GM12865 (cell line): Measurements from ENCODE around the gene COL11A2.
A peak's percentile ranks its signal among the peaks of the same experiment; 100 is the strongest.
"Not testable (repeated sequence)": the region's sequence is repeated elsewhere in the genome, so short reads cannot be mapped to it uniquely, and the experiment has no call there.

Experiments used
- DNase-seq: peaks from one replicate; pipeline ENCODE4 v3.0.0; 2010; ENCODE audit warnings: low read depth
- H3K4me3 ChIP-seq: 2 replicates; pipeline ENCODE4 v1.5.1; 2011; ENCODE audit warnings: mild to moderate bottlenecking, low read depth, low read length, control low read depth
- TF ChIP-seq, protein P1 (sequence below): IDR thresholded peaks from 2 replicates; pipeline ENCODE4 v1.5.1; 2011; ENCODE audit warnings: low read length, control low read depth, low read depth, inconsistent platforms; ENCODE audit not compliant: insufficient read depth; ENCODE audit errors: missing control alignments

Gene COL11A2

GRCh38 chr6:33151050-33151449 lies 41.2 kb downstream of the COL11A2 start:
- TF ChIP-seq, protein P1, sequence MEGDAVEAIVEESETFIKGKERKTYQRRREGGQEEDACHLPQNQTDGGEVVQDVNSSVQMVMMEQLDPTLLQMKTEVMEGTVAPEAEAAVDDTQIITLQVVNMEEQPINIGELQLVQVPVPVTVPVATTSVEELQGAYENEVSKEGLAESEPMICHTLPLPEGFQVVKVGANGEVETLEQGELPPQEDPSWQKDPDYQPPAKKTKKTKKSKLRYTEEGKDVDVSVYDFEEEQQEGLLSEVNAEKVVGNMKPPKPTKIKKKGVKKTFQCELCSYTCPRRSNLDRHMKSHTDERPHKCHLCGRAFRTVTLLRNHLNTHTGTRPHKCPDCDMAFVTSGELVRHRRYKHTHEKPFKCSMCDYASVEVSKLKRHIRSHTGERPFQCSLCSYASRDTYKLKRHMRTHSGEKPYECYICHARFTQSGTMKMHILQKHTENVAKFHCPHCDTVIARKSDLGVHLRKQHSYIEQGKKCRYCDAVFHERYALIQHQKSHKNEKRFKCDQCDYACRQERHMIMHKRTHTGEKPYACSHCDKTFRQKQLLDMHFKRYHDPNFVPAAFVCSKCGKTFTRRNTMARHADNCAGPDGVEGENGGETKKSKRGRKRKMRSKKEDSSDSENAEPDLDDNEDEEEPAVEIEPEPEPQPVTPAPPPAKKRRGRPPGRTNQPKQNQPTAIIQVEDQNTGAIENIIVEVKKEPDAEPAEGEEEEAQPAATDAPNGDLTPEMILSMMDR = no peak
- no peak overlapping the region for H3K4me3 ChIP-seq
- DNase-seq = no peak

- H3K4me3 ChIP-seq, DNase-seq: not testable (repeated sequence)
Observed at GRCh38 chr6:33150560-33150959, 41.7 kb downstream of the COL11A2 start.

- TF ChIP-seq, protein P1 = peak; percentile 68
- H3K4me3 ChIP-seq = no peak overlapping the region
- peak; percentile 35 for DNase-seq
Observed at GRCh38 chr6:33147807-33148666, 44.2 kb downstream of the COL11A2 start.

GRCh38 chr6:33144373-33144772 lies 47.9 kb downstream of the COL11A2 start:
- no peak for DNase-seq
- TF ChIP-seq, protein P1 = no peak
- H3K4me3 ChIP-seq = no peak overlapping the region

DNA sequence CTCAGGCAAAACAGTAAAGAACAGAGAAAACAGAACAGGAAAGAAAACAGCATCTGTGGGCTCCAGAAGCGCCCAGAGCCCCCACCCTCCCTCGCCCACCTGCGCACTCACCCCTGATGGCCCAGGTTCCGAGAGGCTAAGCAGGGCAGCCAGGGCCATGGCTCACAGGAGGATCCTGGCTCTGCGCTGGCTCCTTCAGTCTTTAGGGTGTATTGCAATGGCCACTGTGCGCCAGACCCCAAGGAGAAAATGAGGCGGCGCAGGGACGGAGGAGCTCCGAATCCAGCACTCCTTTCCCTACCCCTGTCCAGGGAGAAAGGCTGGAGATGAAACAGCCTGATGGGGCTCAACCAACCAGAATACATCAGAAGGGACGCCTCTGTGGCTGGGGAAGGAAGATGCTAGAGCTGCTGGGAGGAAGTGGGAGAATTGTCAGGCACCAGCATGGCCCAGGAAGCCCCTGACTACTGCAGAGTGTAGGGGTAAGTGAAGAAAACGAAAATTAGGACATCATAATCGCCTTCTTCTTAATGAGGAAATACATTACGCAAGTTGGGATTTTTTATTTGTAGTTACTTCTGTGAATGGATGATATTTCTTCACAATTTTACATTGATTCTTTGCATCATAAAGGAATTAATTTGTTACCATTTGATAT lies 49.0 kb downstream of the COL11A2 start:
- no peak overlapping the region for H3K4me3 ChIP-seq
- no peak for DNase-seq
- TF ChIP-seq, protein P1 = peak; percentile 17

DNA sequence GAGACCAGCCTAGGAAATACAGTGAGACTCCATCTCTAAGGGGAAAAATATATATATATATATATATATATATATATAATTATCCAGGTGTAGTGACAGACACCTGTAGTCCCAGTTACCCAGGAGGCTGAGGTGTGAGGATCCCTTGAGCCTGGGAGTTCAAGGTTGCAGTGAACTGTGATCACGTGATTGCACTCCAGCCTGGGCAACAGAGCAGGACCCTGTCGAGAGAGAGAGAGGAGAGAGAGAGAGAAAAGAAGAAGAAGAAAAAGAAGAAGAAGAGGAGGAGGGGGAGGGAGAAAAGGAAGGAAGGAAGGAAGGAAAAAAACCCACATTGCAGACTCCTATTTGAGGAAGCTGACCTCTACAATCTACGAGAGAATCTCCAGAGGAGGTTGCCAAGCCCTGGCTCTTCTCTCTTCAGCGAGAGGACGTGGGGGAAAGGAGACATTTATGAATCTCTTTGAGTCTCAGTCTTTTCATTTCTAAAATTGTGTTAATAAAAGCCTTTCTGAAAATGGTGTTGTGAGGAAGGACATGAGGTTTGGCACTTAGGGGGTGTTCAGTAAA lies 49.7 kb downstream of the COL11A2 start:
- TF ChIP-seq, protein P1 = no peak
- DNase-seq = no peak
- H3K4me3 ChIP-seq = no peak overlapping the region

- peak; percentile 20 for DNase-seq
- no peak overlapping the region for H3K4me3 ChIP-seq
- TF ChIP-seq, protein P1 = no peak
Observed at GRCh38 chr6:33140556-33140955, 51.7 kb downstream of the COL11A2 start.
